GM19043 (cell line): ENCODE data around the gene CCSER1.

Experiments
- ATAC-seq: cut with Tn5 transposase; IDR thresholded peaks from one replicate; pipeline ENCODE4 v1.9.1; 2021; ENCODE audit warnings: low read depth; ENCODE audit not compliant: unreplicated experiment

CCSER1 gene

GRCh38 chr4:90540536-90540935 lies 413.3 kb downstream of the CCSER1 start:
- no peak for ATAC-seq

GRCh38 chr4:90542216-90542615 lies 415.0 kb downstream of the CCSER1 start:
- ATAC-seq: no peak

- ATAC-seq: no peak
Observed at GRCh38 chr4:90543419-90544170, 416.4 kb downstream of the CCSER1 start.

- ATAC-seq: no peak
Observed at GRCh38 chr4:90544532-90545045, 417.4 kb downstream of the CCSER1 start.

- no peak for ATAC-seq
Observed at GRCh38 chr4:90545380-90545779, 418.2 kb downstream of the CCSER1 start.

- ATAC-seq: no peak
Observed at GRCh38 chr4:90546114-90546513, 418.9 kb downstream of the CCSER1 start.

GRCh38 chr4:90570615-90571014 lies 443.4 kb downstream of the CCSER1 start:
- no peak for ATAC-seq

GRCh38 chr4:90572996-90573395 lies 445.8 kb downstream of the CCSER1 start:
- no peak for ATAC-seq

- ATAC-seq: no peak
Observed at GRCh38 chr4:90575371-90575770, 448.2 kb downstream of the CCSER1 start.

- ATAC-seq: no peak
Observed at GRCh38 chr4:90580326-90580725, 453.1 kb downstream of the CCSER1 start.

GRCh38 chr4:90582087-90582486 lies 454.9 kb downstream of the CCSER1 start:
- ATAC-seq: no peak

- no peak for ATAC-seq
Observed at GRCh38 chr4:90584051-90584450, 456.9 kb downstream of the CCSER1 start.

- no peak for ATAC-seq
Observed at GRCh38 chr4:90585961-90586360, 458.8 kb downstream of the CCSER1 start.

GRCh38 chr4:90586799-90587198 lies 459.6 kb downstream of the CCSER1 start:
- no peak for ATAC-seq

GRCh38 chr4:90597927-90598326 lies 470.7 kb downstream of the CCSER1 start:
- ATAC-seq: no peak

GRCh38 chr4:90598741-90599140 lies 471.5 kb downstream of the CCSER1 start:
- ATAC-seq: no peak

GRCh38 chr4:90602726-90603125 lies 475.5 kb downstream of the CCSER1 start:
- ATAC-seq: no peak

GRCh38 chr4:90603540-90603939 lies 476.3 kb downstream of the CCSER1 start:
- no peak for ATAC-seq

GRCh38 chr4:90606781-90607180 lies 479.6 kb downstream of the CCSER1 start:
- ATAC-seq: no peak

GRCh38 chr4:90614371-90614770 lies 487.2 kb downstream of the CCSER1 start:
- ATAC-seq: no peak

- ATAC-seq: no peak
Observed at GRCh38 chr4:90621080-90621479, 493.9 kb downstream of the CCSER1 start.

- no peak for ATAC-seq
Observed at GRCh38 chr4:90624781-90625180, 497.6 kb downstream of the CCSER1 start.
